Hepatocyte (in vitro differentiated cells): ENCODE measurements around the gene STOM.

Experiments used
- EZH2 ChIP-seq: fragments of 200-600 bp; sonication (generic); IDR thresholded peaks from 2 replicates; pipeline ENCODE4 v1.6.1; 2016; ENCODE audit warnings: antibody characterized with exemption, mild to moderate bottlenecking, borderline replicate concordance
- TF ChIP-seq, protein P1 (sequence below): fragments of 200-600 bp; sonication (generic); IDR thresholded peaks from 2 replicates; pipeline ENCODE4 v1.5.1; 2016; ENCODE audit warnings: antibody characterized with exemption, mild to moderate bottlenecking; ENCODE audit not compliant: poor library complexity

DNA sequence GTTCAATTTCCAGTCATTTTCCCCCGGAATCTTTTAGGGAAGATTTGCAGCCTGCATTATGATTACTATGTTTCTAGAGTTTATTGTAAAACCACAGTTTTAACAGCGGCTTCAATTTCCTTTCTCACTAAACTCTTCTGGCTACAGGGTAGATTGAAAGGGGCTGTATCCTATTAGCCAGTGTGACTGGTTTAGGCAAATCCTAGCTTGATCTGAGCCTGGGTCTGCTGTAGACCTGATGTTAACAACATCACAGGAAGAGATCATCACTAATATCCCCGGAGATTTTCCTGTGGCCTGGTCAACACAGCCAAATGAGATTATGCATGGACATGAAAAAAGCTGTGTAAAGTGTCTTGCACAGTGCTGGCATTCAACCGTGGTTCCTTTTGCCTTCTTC lies 33.4 kb downstream of the STOM start:
- TF ChIP-seq, protein P1, sequence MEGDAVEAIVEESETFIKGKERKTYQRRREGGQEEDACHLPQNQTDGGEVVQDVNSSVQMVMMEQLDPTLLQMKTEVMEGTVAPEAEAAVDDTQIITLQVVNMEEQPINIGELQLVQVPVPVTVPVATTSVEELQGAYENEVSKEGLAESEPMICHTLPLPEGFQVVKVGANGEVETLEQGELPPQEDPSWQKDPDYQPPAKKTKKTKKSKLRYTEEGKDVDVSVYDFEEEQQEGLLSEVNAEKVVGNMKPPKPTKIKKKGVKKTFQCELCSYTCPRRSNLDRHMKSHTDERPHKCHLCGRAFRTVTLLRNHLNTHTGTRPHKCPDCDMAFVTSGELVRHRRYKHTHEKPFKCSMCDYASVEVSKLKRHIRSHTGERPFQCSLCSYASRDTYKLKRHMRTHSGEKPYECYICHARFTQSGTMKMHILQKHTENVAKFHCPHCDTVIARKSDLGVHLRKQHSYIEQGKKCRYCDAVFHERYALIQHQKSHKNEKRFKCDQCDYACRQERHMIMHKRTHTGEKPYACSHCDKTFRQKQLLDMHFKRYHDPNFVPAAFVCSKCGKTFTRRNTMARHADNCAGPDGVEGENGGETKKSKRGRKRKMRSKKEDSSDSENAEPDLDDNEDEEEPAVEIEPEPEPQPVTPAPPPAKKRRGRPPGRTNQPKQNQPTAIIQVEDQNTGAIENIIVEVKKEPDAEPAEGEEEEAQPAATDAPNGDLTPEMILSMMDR: no peak
- TF ChIP-seq EZH2: no peak
